ENCODE data around the gene GALNTL6.

GRCh38 chr4:172776203-172776861, 963.1 kb downstream of the GALNTL6 start:
- TF ChIP-seq NELFE (IDR thresholded peaks at IDR 0.05; ENCODE audit: insufficient read depth, insufficient read length), result no peak
- no peak for TF ChIP-seq CTCF (IDR thresholded peaks at IDR 0.05 in 2 of 3, conservative IDR thresholded peaks at IDR 0.05 in 1 of 3; ENCODE audit: insufficient read depth in 2 of 3, low read depth in 1 of 3, low read length in 3 of 3)
- TF ChIP-seq PHF21A (IDR thresholded peaks at IDR 0.05; ENCODE audit: borderline replicate concordance, low read depth), result no peak
- no peak for TF ChIP-seq SREBF2 (CRISPR knock-in tag; IDR thresholded peaks at IDR 0.05)
- no peak for TF ChIP-seq ZBTB26 (CRISPR knock-in tag; IDR thresholded peaks at IDR 0.05)
- TF ChIP-seq ZNF274 (IDR thresholded peaks at IDR 0.05; ENCODE audit: borderline replicate concordance, low read depth, low read length), result no peak
- TF ChIP-seq POLR2AphosphoS5 (IDR thresholded peaks at IDR 0.05; ENCODE audit: control insufficient read depth, insufficient read depth, low read depth, low read length), result no peak
- TF ChIP-seq KAT7 (CRISPR knock-in tag; IDR thresholded peaks at IDR 0.05; ENCODE audit: borderline replicate concordance), result no peak
- no peak for TF ChIP-seq CEBPB (tag; IDR thresholded peaks at IDR 0.05)
- no peak for TF ChIP-seq CREB1 (IDR thresholded peaks at IDR 0.05)
- TF ChIP-seq CREB1 (CRISPR knock-in tag; IDR thresholded peaks at IDR 0.05), result no peak
- no peak for TF ChIP-seq CBX2 (IDR thresholded peaks at IDR 0.05; ENCODE audit: insufficient read depth, low read length, poor library complexity, severe bottlenecking)
- no peak for TF ChIP-seq CBX3 (IDR thresholded peaks at IDR 0.05; ENCODE audit: borderline replicate concordance in 1 of 2, low read length in 2 of 2)

Data from K562 (cell line).